HepG2 (cell line): ENCODE measurements around the gene BCL2L2. TPM values are rescaled to one million over a fixed set of nuclear protein-coding genes. Genes with fewer than 3 reads are reported as not detected.

Source experiments
- ATAD3A ChIP-seq: sonication (generic); formaldehyde crosslinking; IDR thresholded peaks from 2 replicates; pipeline ENCODE4 v1.4.0; 2020; ENCODE audit warnings: missing genetic modification reagents
- EHMT2 ChIP-seq: fragments of 200-600 bp; sonication (generic); IDR thresholded peaks from 2 replicates; pipeline ENCODE4 v1.7.0; 2017; ENCODE audit warnings: antibody characterized with exemption, low read depth, low read length, borderline replicate concordance
- MAF1 ChIP-seq: sonication (generic); formaldehyde crosslinking; IDR thresholded peaks from 2 replicates; pipeline ENCODE4 v1.5.0; 2020; ENCODE audit warnings: missing genetic modification reagents, borderline replicate concordance
- RBM39 ChIP-seq: fragments of 200-400 bp; formaldehyde crosslinking; IDR thresholded peaks from one replicate; pipeline ENCODE4 v1.6.1; 2018; ENCODE audit warnings: antibody characterized with exemption, mild to moderate bottlenecking, low read depth, low read length; ENCODE audit not compliant: poor library complexity, severe bottlenecking
- RXRA ChIP-seq: sonication (generic); formaldehyde crosslinking; IDR thresholded peaks from 2 replicates; pipeline ENCODE4 v1.5.1; 2020; ENCODE audit warnings: missing genetic modification reagents
- ZBTB20 ChIP-seq: sonication (generic); formaldehyde crosslinking; IDR thresholded peaks from 2 replicates; pipeline ENCODE4 v1.8.1; 2023; ENCODE audit warnings: missing genetic modification reagents, low read depth, mild to moderate bottlenecking, borderline replicate concordance
- ZNF235 ChIP-seq: sonication (generic); formaldehyde crosslinking; IDR thresholded peaks from 2 replicates; pipeline ENCODE4 v1.8.1; 2023; ENCODE audit warnings: mild to moderate bottlenecking, missing genetic modification reagents, borderline replicate concordance
- ZNF652 ChIP-seq: IDR thresholded peaks from 2 replicates; pipeline ENCODE4 v1.6.1; 2016; ENCODE audit warnings: low read depth, borderline replicate concordance
- polyA plus RNA-seq, 8 experiments: library from polyadenylated mRNA; depleted of rRNA in 3 of 8; stranded (reverse) in 7 of 8; unstranded in 1 of 8; fragments of >200 nt; fragmentation: Illumina TruSeq in 4 of 8; extraction: Trizol in 4 of 8; gene quantifications; 2 replicates each; pipeline versions ENCODE4 v1.2.1 to v1.2.3, GENCODE V29; 2011 to 2016; ENCODE audit warnings: low read depth in 4 of 8, missing spikeins in 1 of 8, mixed read lengths in 1 of 8; ENCODE audit not compliant: insufficient read depth in 1 of 8
- total RNA-seq, 5 experiments: library from RNA; depleted of rRNA; stranded (reverse); fragments of >200 nt; fragmentation: Illumina TruSeq; extraction: Trizol; gene quantifications; 2 replicates each; pipeline ENCODE4 v1.2.3, GENCODE V29; 2016; ENCODE audit warnings: low read depth in 1 of 5
- TF ChIP-seq, protein P1 (sequence below): sonication (generic); formaldehyde crosslinking; IDR thresholded peaks from 2 replicates; pipeline ENCODE4 v1.4.0; 2020; ENCODE audit warnings: mild to moderate bottlenecking, missing genetic modification reagents
- TF ChIP-seq, protein P2 (sequence below): sonication (generic); formaldehyde crosslinking; IDR thresholded peaks from 2 replicates; pipeline ENCODE4 v1.5.0; 2020; ENCODE audit warnings: missing genetic modification reagents, mild to moderate bottlenecking, borderline replicate concordance
- TF ChIP-seq, protein P3 (sequence below): sonication (generic); formaldehyde crosslinking; IDR thresholded peaks from 2 replicates; pipeline ENCODE4 v1.5.1; 2020; ENCODE audit warnings: mild to moderate bottlenecking, missing genetic modification reagents, borderline replicate concordance
- TF ChIP-seq, protein P4 (sequence below): sonication (generic); formaldehyde crosslinking; IDR thresholded peaks from 2 replicates; pipeline ENCODE4 v1.4.0; 2020; ENCODE audit warnings: missing genetic modification reagents

The BCL2L2 gene
- total and polyA plus RNA-seq, 2 of the 13 experiments (the other 11 are each of a cell fraction or from before 2014, with no cell fraction given): 28.1 to 49.8 TPM

DNA sequence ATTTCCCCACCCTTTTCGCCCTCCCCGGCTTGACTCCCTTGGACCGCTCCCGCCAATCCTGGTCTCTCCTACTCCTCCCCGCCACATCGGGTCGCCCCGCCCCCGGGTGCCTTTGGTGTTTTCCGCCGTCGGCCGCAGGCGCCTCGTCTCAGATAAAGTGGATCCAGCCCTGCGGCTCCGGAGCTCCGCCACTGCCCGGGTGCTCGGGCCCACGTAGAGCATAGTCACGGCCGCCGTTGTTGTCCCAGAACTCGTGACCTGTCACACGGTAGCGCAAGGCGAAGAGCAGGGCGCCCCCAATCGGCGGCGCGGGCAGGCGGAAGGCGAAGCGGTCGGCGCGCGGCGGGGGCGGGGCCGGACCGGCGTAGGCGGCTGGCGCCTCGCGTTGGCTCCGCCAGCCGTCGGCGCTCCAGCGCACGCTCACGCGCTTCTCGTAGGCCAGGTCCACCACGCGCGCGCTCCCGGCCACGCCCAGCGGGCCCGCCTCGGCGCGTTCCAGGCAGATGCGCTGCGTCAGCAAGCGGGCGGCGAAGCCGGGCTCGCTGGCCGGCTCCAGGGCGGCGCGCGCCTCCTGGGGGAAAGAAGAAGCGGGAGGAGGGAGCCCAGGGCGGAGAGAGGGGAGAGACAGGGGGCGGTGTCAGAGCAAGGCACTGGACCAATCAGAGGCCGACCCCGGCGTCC is 5.2 kb upstream of the BCL2L2 start (continued):
- TF ChIP-seq, protein P1, sequence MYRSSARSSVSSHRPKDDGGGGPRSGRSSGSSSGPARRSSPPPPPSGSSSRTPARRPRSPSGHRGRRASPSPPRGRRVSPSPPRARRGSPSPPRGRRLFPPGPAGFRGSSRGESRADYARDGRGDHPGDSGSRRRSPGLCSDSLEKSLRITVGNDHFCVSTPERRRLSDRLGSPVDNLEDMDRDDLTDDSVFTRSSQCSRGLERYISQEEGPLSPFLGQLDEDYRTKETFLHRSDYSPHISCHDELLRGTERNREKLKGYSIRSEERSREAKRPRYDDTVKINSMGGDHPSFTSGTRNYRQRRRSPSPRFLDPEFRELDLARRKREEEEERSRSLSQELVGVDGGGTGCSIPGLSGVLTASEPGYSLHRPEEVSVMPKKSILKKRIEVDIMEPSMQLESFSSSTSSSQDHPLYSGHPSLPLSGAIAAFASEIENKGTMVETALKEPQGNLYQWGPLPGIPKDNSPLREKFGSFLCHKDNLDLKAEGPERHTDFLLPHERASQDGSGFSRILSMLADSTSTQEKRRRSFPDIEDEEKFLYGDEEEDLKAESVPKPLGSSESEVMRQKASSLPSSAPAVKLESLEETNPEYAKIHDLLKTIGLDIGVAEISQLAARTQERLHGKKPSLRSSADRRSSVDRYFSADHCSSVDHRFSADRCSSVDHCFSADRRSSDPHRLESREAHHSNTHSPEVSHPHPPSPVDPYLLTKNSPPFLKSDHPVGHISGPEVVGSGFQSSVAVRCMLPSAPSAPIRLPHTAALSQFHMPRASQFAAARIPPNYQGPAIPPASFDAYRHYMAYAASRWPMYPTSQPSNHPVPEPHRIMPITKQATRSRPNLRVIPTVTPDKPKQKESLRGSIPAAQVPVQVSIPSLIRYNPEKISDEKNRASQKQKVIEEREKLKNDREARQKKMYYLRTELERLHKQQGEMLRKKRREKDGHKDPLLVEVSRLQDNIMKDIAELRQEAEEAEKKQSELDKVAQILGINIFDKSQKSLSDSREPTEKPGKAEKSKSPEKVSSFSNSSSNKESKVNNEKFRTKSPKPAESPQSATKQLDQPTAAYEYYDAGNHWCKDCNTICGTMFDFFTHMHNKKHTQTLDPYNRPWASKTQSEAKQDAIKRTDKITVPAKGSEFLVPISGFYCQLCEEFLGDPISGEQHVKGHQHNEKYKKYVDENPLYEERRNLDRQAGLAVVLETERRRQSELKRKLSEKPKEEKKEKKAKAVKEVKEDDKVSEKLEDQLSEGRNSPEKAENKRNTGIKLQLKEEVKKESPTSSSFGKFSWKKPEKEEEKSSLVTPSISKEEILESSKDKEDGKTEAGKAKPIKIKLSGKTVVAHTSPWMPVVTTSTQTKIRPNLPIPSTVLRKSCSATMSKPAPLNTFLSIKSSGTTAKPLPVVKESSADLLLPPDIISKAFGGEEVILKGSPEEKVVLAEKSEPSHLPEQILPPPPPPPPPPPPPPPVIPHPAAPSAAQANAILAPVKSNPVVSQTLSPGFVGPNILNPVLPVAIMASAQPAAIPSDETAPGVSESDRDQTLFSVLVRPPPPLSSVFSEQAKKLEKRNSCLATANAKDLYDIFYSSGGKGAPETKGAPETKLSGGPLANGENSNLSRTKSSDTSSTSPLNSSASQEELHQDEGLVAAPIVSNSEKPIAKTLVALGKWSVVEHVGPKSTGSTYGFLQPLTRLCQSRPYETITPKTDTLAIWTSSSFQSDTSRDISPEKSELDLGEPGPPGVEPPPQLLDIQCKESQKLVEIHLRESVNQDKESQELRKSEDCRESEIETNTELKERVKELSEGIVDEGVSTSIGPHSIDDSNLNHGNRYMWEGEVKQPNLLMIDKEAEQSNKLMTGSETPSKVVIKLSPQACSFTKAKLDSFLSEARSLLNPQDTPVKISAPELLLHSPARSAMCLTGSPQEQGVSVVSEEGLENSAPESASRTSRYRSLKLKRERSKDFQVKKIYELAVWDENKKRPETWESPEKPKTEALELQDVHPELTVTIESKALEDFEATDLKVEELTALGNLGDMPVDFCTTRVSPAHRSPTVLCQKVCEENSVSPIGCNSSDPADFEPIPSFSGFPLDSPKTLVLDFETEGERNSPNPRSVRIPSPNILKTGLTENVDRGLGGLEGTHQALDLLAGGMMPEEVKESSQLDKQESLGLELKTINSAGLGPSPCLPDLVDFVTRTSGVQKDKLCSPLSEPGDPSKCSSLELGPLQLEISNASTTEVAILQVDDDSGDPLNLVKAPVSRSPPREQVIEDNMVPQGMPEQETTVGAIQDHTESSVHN (CRISPR knock-in tag): no peak; the same call in 1 of the 2 replicates
- peak; percentile 83 for TF ChIP-seq RXRA (CRISPR knock-in tag)
- TF ChIP-seq ZNF235 (CRISPR knock-in tag): no peak
- TF ChIP-seq RBM39: no peak
- TF ChIP-seq ZBTB20: peak; percentile 88; the same call in 1 of the 2 replicates
- TF ChIP-seq, protein P2, sequence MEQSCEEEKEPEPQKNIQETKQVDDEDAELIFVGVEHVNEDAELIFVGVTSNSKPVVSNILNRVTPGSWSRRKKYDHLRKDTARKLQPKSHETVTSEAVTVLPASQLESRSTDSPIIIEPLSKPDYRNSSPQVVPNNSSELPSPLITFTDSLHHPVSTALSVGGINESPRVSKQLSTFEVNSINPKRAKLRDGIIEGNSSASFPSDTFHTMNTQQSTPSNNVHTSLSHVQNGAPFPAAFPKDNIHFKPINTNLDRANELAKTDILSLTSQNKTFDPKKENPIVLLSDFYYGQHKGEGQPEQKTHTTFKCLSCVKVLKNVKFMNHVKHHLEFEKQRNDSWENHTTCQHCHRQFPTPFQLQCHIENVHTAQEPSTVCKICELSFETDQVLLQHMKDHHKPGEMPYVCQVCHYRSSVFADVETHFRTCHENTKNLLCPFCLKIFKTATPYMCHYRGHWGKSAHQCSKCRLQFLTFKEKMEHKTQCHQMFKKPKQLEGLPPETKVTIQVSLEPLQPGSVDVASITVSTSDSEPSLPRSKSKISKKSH (CRISPR knock-in tag): no peak; the same call in 1 of the 2 replicates
- TF ChIP-seq ZNF652: no peak; the same call in 1 of the 2 replicates
- TF ChIP-seq ATAD3A (CRISPR knock-in tag): 0 out of 2 replicates have a peak, but pooled peaks have one; percentile 90
- TF ChIP-seq, protein P3, sequence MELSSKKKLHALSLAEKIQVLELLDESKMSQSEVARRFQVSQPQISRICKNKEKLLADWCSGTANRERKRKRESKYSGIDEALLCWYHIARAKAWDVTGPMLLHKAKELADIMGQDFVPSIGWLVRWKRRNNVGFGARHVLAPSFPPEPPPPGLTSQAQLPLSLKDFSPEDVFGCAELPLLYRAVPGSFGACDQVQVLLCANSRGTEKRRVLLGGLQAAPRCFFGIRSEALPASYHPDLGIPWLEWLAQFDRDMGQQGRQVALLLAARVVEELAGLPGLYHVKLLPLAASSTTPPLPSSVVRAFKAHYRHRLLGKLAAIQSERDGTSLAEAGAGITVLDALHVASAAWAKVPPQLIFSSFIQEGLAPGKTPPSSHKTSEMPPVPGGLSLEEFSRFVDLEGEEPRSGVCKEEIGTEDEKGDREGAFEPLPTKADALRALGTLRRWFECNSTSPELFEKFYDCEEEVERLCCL (CRISPR knock-in tag): no peak
- TF ChIP-seq, protein P4, sequence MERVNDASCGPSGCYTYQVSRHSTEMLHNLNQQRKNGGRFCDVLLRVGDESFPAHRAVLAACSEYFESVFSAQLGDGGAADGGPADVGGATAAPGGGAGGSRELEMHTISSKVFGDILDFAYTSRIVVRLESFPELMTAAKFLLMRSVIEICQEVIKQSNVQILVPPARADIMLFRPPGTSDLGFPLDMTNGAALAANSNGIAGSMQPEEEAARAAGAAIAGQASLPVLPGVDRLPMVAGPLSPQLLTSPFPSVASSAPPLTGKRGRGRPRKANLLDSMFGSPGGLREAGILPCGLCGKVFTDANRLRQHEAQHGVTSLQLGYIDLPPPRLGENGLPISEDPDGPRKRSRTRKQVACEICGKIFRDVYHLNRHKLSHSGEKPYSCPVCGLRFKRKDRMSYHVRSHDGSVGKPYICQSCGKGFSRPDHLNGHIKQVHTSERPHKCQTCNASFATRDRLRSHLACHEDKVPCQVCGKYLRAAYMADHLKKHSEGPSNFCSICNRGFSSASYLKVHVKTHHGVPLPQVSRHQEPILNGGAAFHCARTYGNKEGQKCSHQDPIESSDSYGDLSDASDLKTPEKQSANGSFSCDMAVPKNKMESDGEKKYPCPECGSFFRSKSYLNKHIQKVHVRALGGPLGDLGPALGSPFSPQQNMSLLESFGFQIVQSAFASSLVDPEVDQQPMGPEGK: peak; percentile 87
- no peak for TF ChIP-seq MAF1 (CRISPR knock-in tag)
- no peak for TF ChIP-seq EHMT2
